Endothelial cell of umbilical vein (primary cell): ENCODE measurements around the gene PCBD1. TPM values are rescaled to one million over a fixed set of nuclear protein-coding genes. Genes with fewer than 3 reads are reported as not detected.

Experiments used
- BruUV-seq: library from RNA; stranded (reverse); fragments of 400-500 nt; replicated peaks from 2 replicates; lab custom pipeline; 2021; lab: Mats Ljungman, UMichigan
- CTCF ChIA-PET: fragments of 300-600, 350-600 bp; sonication (Branson Sonifier 250); formaldehyde crosslinking; loops from one replicate; lab custom pipeline; 2021; ENCODE audit warnings: antibody characterized with exemption, inconsistent platforms; lab: Charles Lee
- POLR2A ChIA-PET: fragments of 300-600, 350-600 bp; sonication (Branson Sonifier 250); formaldehyde crosslinking; loops from one replicate; lab custom pipeline; 2021; ENCODE audit warnings: antibody characterized with exemption, inconsistent platforms; lab: Charles Lee
- DNase-seq: peaks from one replicate; pipeline ENCODE4 v3.0.0-alpha.2; 2011; ENCODE audit warnings: low read depth, low spot score
- FAIRE-seq: peaks from 2 replicates; lab custom pipeline; 2011; peaks lifted over from hg19 to GRCh38; lab: Jason Lieb, UNC
- H2AFZ ChIP-seq: 2 replicates; pipeline ENCODE4 v1.6.0; 2012; ENCODE audit warnings: low read depth, low read length, control low read depth, inconsistent platforms
- H3K27ac ChIP-seq: 2 replicates; pipeline ENCODE4 v1.5.1; 2011; ENCODE audit warnings: low read depth, mild to moderate bottlenecking, control low read depth, low read length, moderate library complexity; ENCODE audit not compliant: insufficient read depth
- H3K27me3 ChIP-seq, 2 experiments: 2 replicates each; pipeline versions ENCODE4 v1.6.0 to v1.6.1; 2011; ENCODE audit warnings: low read length in 2 of 2, mixed read lengths in 1 of 2; ENCODE audit not compliant: control insufficient read depth in 2 of 2, insufficient read depth in 2 of 2
- H3K36me3 ChIP-seq, 2 experiments: 2 replicates in 1 of 2; 3 replicates in 1 of 2; pipeline ENCODE4 v1.5.1; 2011; ENCODE audit warnings: low read length in 2 of 2, mild to moderate bottlenecking in 1 of 2, moderate library complexity in 1 of 2; ENCODE audit not compliant: control insufficient read depth in 2 of 2, insufficient read depth in 2 of 2; ENCODE audit errors: extremely low read depth in 1 of 2
- H3K4me1 ChIP-seq: 3 replicates; pipeline ENCODE4 v1.5.1; 2011; ENCODE audit warnings: mild to moderate bottlenecking, low read length; ENCODE audit not compliant: control insufficient read depth, insufficient read depth; ENCODE audit errors: extremely low read depth
- H3K4me2 ChIP-seq: 2 replicates; pipeline ENCODE4 v1.6.1; 2011; ENCODE audit warnings: low read length, control low read depth, mixed read lengths; ENCODE audit not compliant: insufficient read depth
- H3K4me3 ChIP-seq, 3 experiments: fragments of 200-600 bp in 1 of 3; sonication (generic), shearing (Covaris generic) in 1 of 3; replicated peaks in 1 of 3; 2 replicates each; pipeline ENCODE4 v1.5.1; 2011 to 2016; ENCODE audit warnings: control low read depth in 3 of 3, low read length in 3 of 3, mild to moderate bottlenecking in 2 of 3, inconsistent platforms in 1 of 3, low read depth in 1 of 3, moderate library complexity in 1 of 3; ENCODE audit not compliant: insufficient read depth in 1 of 3
- H3K79me2 ChIP-seq: 2 replicates; pipeline ENCODE4 v1.6.0; 2012; ENCODE audit warnings: low read length, inconsistent platforms; ENCODE audit not compliant: control insufficient read depth, insufficient read depth
- H3K9ac ChIP-seq: replicated peaks from 2 replicates; pipeline ENCODE3; 2011; ENCODE audit warnings: low read length, control low read depth; ENCODE audit not compliant: insufficient read depth; ENCODE audit errors: extremely low read depth
- H3K9me1 ChIP-seq: replicated peaks from 3 replicates; pipeline ENCODE4 v1.6.0; 2011; ENCODE audit warnings: mild to moderate bottlenecking, low read length; ENCODE audit not compliant: control insufficient read depth, insufficient read depth; ENCODE audit errors: extremely low read depth
- H3K9me3 ChIP-seq: replicated peaks from 2 replicates; pipeline ENCODE4 v1.5.1; 2012; ENCODE audit warnings: low read length, inconsistent platforms; ENCODE audit not compliant: control insufficient read depth, insufficient read depth
- H4K20me1 ChIP-seq: replicated peaks from 2 replicates; pipeline ENCODE3; 2011; ENCODE audit warnings: mild to moderate bottlenecking, low read length; ENCODE audit not compliant: control insufficient read depth, insufficient read depth; ENCODE audit errors: extremely low read depth
- CTCF ChIP-seq, 2 donors: IDR thresholded peaks; 1 replicate in 1 of 2; 2 replicates in 1 of 2; pipeline ENCODE4 v1.5.1; 2011; ENCODE audit warnings: low read length in 2 of 2, mild to moderate bottlenecking in 2 of 2, moderate library complexity in 2 of 2, control low read depth in 1 of 2, inconsistent platforms in 1 of 2, low read depth in 1 of 2; ENCODE audit not compliant: insufficient read depth in 1 of 2; ENCODE audit errors: extremely low read depth in 1 of 2
- EZH2 ChIP-seq: IDR thresholded peaks from 2 replicates; pipeline ENCODE4 v1.6.1; 2012; ENCODE audit warnings: borderline replicate concordance, low read depth, mild to moderate bottlenecking, moderate library complexity, low read length, inconsistent platforms; ENCODE audit not compliant: severe bottlenecking
- FOS ChIP-seq: IDR thresholded peaks from 2 replicates; pipeline ENCODE4 v1.6.1; 2011; ENCODE audit warnings: mild to moderate bottlenecking, low read length, moderate library complexity, borderline replicate concordance; ENCODE audit not compliant: insufficient read depth
- GATA2 ChIP-seq: IDR thresholded peaks from 2 replicates; pipeline ENCODE4 v1.7.0; 2011; ENCODE audit warnings: low read depth, mild to moderate bottlenecking, moderate library complexity, mixed read lengths, low read length; ENCODE audit not compliant: insufficient read length, insufficient read depth
- JUN ChIP-seq: IDR thresholded peaks from 2 replicates; pipeline ENCODE4 v1.6.1; 2011; ENCODE audit warnings: borderline replicate concordance, low read depth; ENCODE audit not compliant: insufficient read length, insufficient read depth
- MYC ChIP-seq: IDR thresholded peaks from one replicate; pipeline ENCODE4 v1.6.1; 2011; ENCODE audit warnings: mild to moderate bottlenecking, low read depth, low read length
- POLR2A ChIP-seq: IDR thresholded peaks from 2 replicates; pipeline ENCODE4 v1.6.1; 2012; ENCODE audit warnings: low read depth, mild to moderate bottlenecking, control low read depth, low read length
- POLR2AphosphoS5 ChIP-seq: IDR thresholded peaks from 2 replicates; pipeline ENCODE4 v1.6.1; 2012; ENCODE audit warnings: low read depth, mild to moderate bottlenecking, control low read depth, low read length, moderate library complexity; ENCODE audit not compliant: insufficient read depth
- dilution Hi-C: fragments of 300-500 bp; cut with MboI; formaldehyde crosslinking; loops from one replicate; pipeline ENCODE4 v1.15.0; 2019; ENCODE audit warnings: low sequenced_read_pairs; ENCODE audit not compliant: extremely low pct_ligation_motif_present
- intact Hi-C: fragments of 100-400 bp; cut with micrococcal nuclease; formaldehyde crosslinking; loops from one replicate; pipeline ENCODE4 v1.10.0; 2022
- polyA plus RNA-seq, 4 experiments: library from polyadenylated mRNA; depleted of rRNA in 3 of 4; stranded (reverse) in 3 of 4; unstranded in 1 of 4; fragments of >200 nt; gene quantifications; 2 replicates each; pipeline versions ENCODE4 v1.2.1 to v1.2.3, GENCODE V29; 2011 to 2012; ENCODE audit warnings: missing spikeins in 1 of 4
- total RNA-seq: library from RNA; stranded (reverse); gene quantifications from 2 replicates; pipeline ENCODE4 v1.2.3, GENCODE V29; 2021
- TF ChIP-seq, protein P1 (sequence below): IDR thresholded peaks from 2 replicates; pipeline ENCODE4 v1.6.1; 2011; ENCODE audit not compliant: insufficient read depth, insufficient read length

Gene PCBD1
- total and polyA plus RNA-seq, 2 donors (not counting 3 experiments of a cell fraction or from before 2014, with no cell fraction given) = 95.7 to 113 TPM

- DNase-seq (no peak), FAIRE-seq (no peak)
- Histone ChIP-seq H2AFZ (no peak overlapping the region), H3K36me3 (no peaks in the 10 kb centered on the region), H3K4me2 (no peak overlapping the region), H3K79me2 (no peaks in the 10 kb centered on the region), H3K9me3 (no peaks in the 10 kb centered on the region), H3K4me3 (no peak overlapping the region), H3K9ac (no peak overlapping the region), H3K27me3 (no peaks in the 10 kb centered on the region), H4K20me1 (no peaks in the 10 kb centered on the region), H3K4me1 (peaks cover 19% of the 10 kb centered on the region), H3K27ac (no peak overlapping the region), H3K9me1 (no peaks in the 10 kb centered on the region)
- CTCF ChIA-PET = interaction anchor here (1.1 to 3.5 kb wide), 3 partner anchors 9 to 377 kb away, joined by 3 to 13 read pairs (median 3); no protein-coding TSS in a partner anchor
- POLR2A ChIA-PET = no interaction called here
- no TSS peak for BruUV-seq
- intact Hi-C loops (no loop called here), dilution Hi-C loops (no loop called here)
- TF ChIP-seq JUN (no peak), POLR2AphosphoS5 (no peak), MYC (no peak)
- TF ChIP-seq, protein P1, sequence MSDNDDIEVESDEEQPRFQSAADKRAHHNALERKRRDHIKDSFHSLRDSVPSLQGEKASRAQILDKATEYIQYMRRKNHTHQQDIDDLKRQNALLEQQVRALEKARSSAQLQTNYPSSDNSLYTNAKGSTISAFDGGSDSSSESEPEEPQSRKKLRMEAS = no peak
Measured at GRCh38 chr10:70893227-70894006, 5.1 kb upstream of the PCBD1 start.

GRCh38 chr10:70892631-70893030 is 4.3 kb upstream of the PCBD1 start:
- TF ChIP-seq POLR2AphosphoS5 (no peak), JUN (no peak), GATA2 (no peak), CTCF (IDR thresholded peaks at IDR 0.05; ENCODE audit: extremely low read depth in 1 of 2, insufficient read depth in 1 of 2, low read depth in 1 of 2, low read length in 2 of 2) (no peak), EZH2 (no peak), MYC (no peak), FOS (no peak), POLR2A (no peak)
- TF ChIP-seq, protein P1 = no peak
- H2AFZ ChIP-seq = no peak overlapping the region
- peaks cover 19% of the 10 kb centered on the region for H3K4me1 ChIP-seq
- no peak overlapping the region for H3K27ac ChIP-seq
- dilution Hi-C loops (no loop called here), intact Hi-C loops (no loop called here)
- FAIRE-seq (no peak), DNase-seq (no peak)
- H3K9ac ChIP-seq = no peak overlapping the region
- ChIA-PET POLR2A (no interaction called here), CTCF (interaction anchor here (1.6 to 3.5 kb wide), 2 partner anchors 10 to 12 kb away, joined by 3 to 13 read pairs; no protein-coding TSS in a partner anchor)
- H3K79me2 ChIP-seq = no peaks in the 10 kb centered on the region
- no peaks in the 10 kb centered on the region for H3K36me3 ChIP-seq
- H4K20me1 ChIP-seq = no peaks in the 10 kb centered on the region
- no peaks in the 10 kb centered on the region for H3K27me3 ChIP-seq
- no TSS peak for BruUV-seq
- no peaks in the 10 kb centered on the region for H3K9me3 ChIP-seq
- H3K9me1 ChIP-seq = no peaks in the 10 kb centered on the region
- H3K4me2 ChIP-seq = no peak overlapping the region
- no peak overlapping the region for H3K4me3 ChIP-seq
